Activated gamma-delta T cell treated with anti-CD3 and anti-CD28 coated beads, Interleukin-2, amount 50 U/mL, for 16 hours (primary cell): ENCODE results near the gene PNPLA2.
A peak's percentile ranks its signal among the peaks of the same experiment; 100 is the strongest.

Experiments
- DNase-seq: peaks from one replicate; pipeline ENCODE4 v3.0.0-alpha.2; 2020; ENCODE audit warnings: low read depth

The PNPLA2 gene

GRCh38 chr11:844693-845644, 26.3 kb downstream of the PNPLA2 start:
- DNase-seq, result no peak

GRCh38 chr11:845872-846495, 27.3 kb downstream of the PNPLA2 start:
- DNase-seq, result no peak

- DNase-seq, result no peak
Measured at GRCh38 chr11:846496-847098, 27.9 kb downstream of the PNPLA2 start.

- DNase-seq, result no peak
Measured at GRCh38 chr11:847876-848275, 29.2 kb downstream of the PNPLA2 start.

GRCh38 chr11:848380-848931, 29.7 kb downstream of the PNPLA2 start:
- DNase-seq, result peak; percentile 56

- DNase-seq, result no peak
Measured at GRCh38 chr11:849104-849824, 30.6 kb downstream of the PNPLA2 start.

- no peak for DNase-seq
Measured at GRCh38 chr11:849951-850774, 31.4 kb downstream of the PNPLA2 start.

- no peak for DNase-seq
Measured at GRCh38 chr11:850775-851763, 32.4 kb downstream of the PNPLA2 start.

GRCh38 chr11:852762-853161, 34.0 kb downstream of the PNPLA2 start:
- no peak for DNase-seq

GRCh38 chr11:853682-854448, 35.2 kb downstream of the PNPLA2 start:
- no peak for DNase-seq

- no peak for DNase-seq
Measured at GRCh38 chr11:854601-855329, 36.1 kb downstream of the PNPLA2 start.

- no peak for DNase-seq
Measured at GRCh38 chr11:855330-855674, 36.6 kb downstream of the PNPLA2 start.

- no peak for DNase-seq
Measured at GRCh38 chr11:855796-856195, 37.1 kb downstream of the PNPLA2 start.

- no peak for DNase-seq
Measured at GRCh38 chr11:856397-856796, 37.7 kb downstream of the PNPLA2 start.

- no peak for DNase-seq
Measured at GRCh38 chr11:858053-858761, 39.5 kb downstream of the PNPLA2 start.

GRCh38 chr11:858762-859339, 40.1 kb downstream of the PNPLA2 start:
- no peak for DNase-seq

- no peak for DNase-seq
Measured at GRCh38 chr11:859394-860131, 40.8 kb downstream of the PNPLA2 start.
